Gastrocnemius medialis (tissue), 4 donors: ENCODE measurements around the gene TMEM38A.

Source experiments
- CTCF ChIP-seq, 5 experiments: fragments of 450-650 bp in 3 of 5; fragments of 200-600 bp in 2 of 5; sonication (generic) in 2 of 5; IDR thresholded peaks in 4 of 5; conservative IDR thresholded peaks in 1 of 5; 1 replicate in 4 of 5; 2 replicates in 1 of 5; pipeline ENCODE4 v1.5.1; 2016 to 2019; ENCODE audit warnings: antibody characterized with exemption in 5 of 5, mild to moderate bottlenecking in 3 of 5, moderate library complexity in 3 of 5
- POLR2A ChIP-seq, 2 donors: fragments of 450-650 bp; IDR thresholded peaks; one replicate each; pipeline ENCODE4 v1.6.1; 2017; ENCODE audit warnings: antibody characterized with exemption in 2 of 2, mild to moderate bottlenecking in 2 of 2, moderate library complexity in 2 of 2

- TF ChIP-seq CTCF (IDR thresholded peaks at IDR 0.05 in 4 of 5, conservative IDR thresholded peaks at IDR 0.05 in 1 of 5) = no peak
- TF ChIP-seq POLR2A (IDR thresholded peaks at IDR 0.05) = no peak
Measured at GRCh38 chr19:16627928-16628182, 33.1 kb upstream of the TMEM38A start.
